Naive thymus-derived CD4-positive, alpha-beta T cell (primary cell): Measurements from ENCODE around the gene GABRQ. TPM values are rescaled to one million over a fixed set of nuclear protein-coding genes. Genes with fewer than 3 reads are reported as not detected.
"Not testable (repeated sequence)": the region's sequence is repeated elsewhere in the genome, so short reads cannot be mapped to it uniquely, and the experiment has no call there.

Experiments
- ATAC-seq: fragments of 150-1000 bp; cut with Tn5 transposase; 2 replicates; pipeline ENCODE4 v1.10.0; 2021; ENCODE audit warnings: mild to moderate bottlenecking, moderate library complexity
- CTCF ChIA-PET: fragments of 350-600 bp; sonication (Branson Sonifier 250); formaldehyde crosslinking; loops from one replicate; lab custom pipeline; 2021; ENCODE audit warnings: antibody characterized with exemption; lab: Charles Lee
- POLR2A ChIA-PET: fragments of 350-600 bp; sonication (Branson Sonifier 250); formaldehyde crosslinking; loops from one replicate; lab custom pipeline; 2021; ENCODE audit warnings: antibody characterized with exemption, inconsistent platforms; lab: Charles Lee
- DNase-seq, 9 donors: peaks; one replicate each; pipeline versions ENCODE4 v3.0.0 to v3.0.0-alpha.2; 2020 to 2022; ENCODE audit warnings: mixed read lengths in 1 of 9
- H3K27ac ChIP-seq: one replicate; pipeline ENCODE4 v1.7.0; 2013; ENCODE audit warnings: mild to moderate bottlenecking, low read depth, low read length, moderate library complexity
- H3K27me3 ChIP-seq, 2 donors: one replicate each; pipeline ENCODE4 v1.7.0; 2013; ENCODE audit warnings: low read length in 2 of 2, mild to moderate bottlenecking in 2 of 2, moderate library complexity in 2 of 2; ENCODE audit not compliant: control insufficient read depth in 2 of 2, insufficient read depth in 2 of 2
- H3K36me3 ChIP-seq, 3 experiments: 1 replicate in 2 of 3; 2 replicates in 1 of 3; pipeline ENCODE4 v1.7.0; 2013; ENCODE audit warnings: low read length in 3 of 3, mild to moderate bottlenecking in 3 of 3, moderate library complexity in 1 of 3; ENCODE audit not compliant: insufficient read depth in 3 of 3, control insufficient read depth in 2 of 3
- H3K4me1 ChIP-seq, 2 donors: one replicate each; pipeline ENCODE4 v1.7.0; 2013; ENCODE audit warnings: low read length in 2 of 2, mild to moderate bottlenecking in 2 of 2, moderate library complexity in 1 of 2; ENCODE audit not compliant: control insufficient read depth in 2 of 2, insufficient read depth in 2 of 2
- H3K4me3 ChIP-seq: 2 replicates; pipeline ENCODE4 v1.7.0; 2013; ENCODE audit warnings: mild to moderate bottlenecking, low read length
- H3K9me3 ChIP-seq, 3 experiments: 1 replicate in 2 of 3; 2 replicates in 1 of 3; pipeline ENCODE4 v1.7.0; 2013; ENCODE audit warnings: low read length in 3 of 3; ENCODE audit not compliant: control insufficient read depth in 2 of 3
- H3K27ac Mint-ChIP-seq, 9 donors: one replicate each; pipeline ENCODE4 v1.8.0; 2020 to 2022; ENCODE audit warnings: mixed read lengths in 9 of 9, mild to moderate bottlenecking in 8 of 9, moderate library complexity in 5 of 9, inconsistent platforms in 2 of 9
- H3K27me3 Mint-ChIP-seq, 5 donors: one replicate each; pipeline ENCODE4 v1.8.0; 2021 to 2022; ENCODE audit warnings: mixed read lengths in 5 of 5, mild to moderate bottlenecking in 1 of 5
- H3K36me3 Mint-ChIP-seq, 5 donors: one replicate each; pipeline ENCODE4 v1.8.0; 2020 to 2022; ENCODE audit warnings: mixed read lengths in 5 of 5, mild to moderate bottlenecking in 3 of 5, inconsistent platforms in 1 of 5
- H3K4me1 Mint-ChIP-seq, 7 donors: one replicate each; pipeline ENCODE4 v1.8.0; 2020 to 2022; ENCODE audit warnings: mixed read lengths in 7 of 7, mild to moderate bottlenecking in 3 of 7, inconsistent platforms in 1 of 7
- H3K4me3 Mint-ChIP-seq, 10 donors: one replicate each; pipeline ENCODE4 v1.8.0; 2020 to 2022; ENCODE audit warnings: mild to moderate bottlenecking in 10 of 10, mixed read lengths in 10 of 10, moderate library complexity in 6 of 10, inconsistent platforms in 2 of 10
- H3K9me3 Mint-ChIP-seq, 11 donors: one replicate each; pipeline ENCODE4 v1.8.0; 2020 to 2022; ENCODE audit warnings: mixed read lengths in 11 of 11, mild to moderate bottlenecking in 4 of 11, inconsistent platforms in 1 of 11, moderate library complexity in 1 of 11
- intact Hi-C, 2 donors: fragments of 100-400 bp; cut with micrococcal nuclease; formaldehyde crosslinking; loops; one replicate each; pipeline ENCODE4 v1.15.1; 2023
- polyA plus RNA-seq, 2 donors: library from polyadenylated mRNA; unstranded; fragments of 300-500 nt; fragmentation: Illumina TruSeq; gene quantifications; one replicate each; pipeline ENCODE4 v1.2.3, GENCODE V29; 2021
- total RNA-seq, 6 experiments: library from RNA in 5 of 6; stranded (reverse) in 5 of 6; gene quantifications; 1 replicate in 5 of 6; 2 replicates in 1 of 6; pipeline ENCODE4 v1.2.3 and lab custom pipeline; 2021 to 2026

GABRQ gene
- total and polyA plus RNA-seq, 7 experiments from 2014 or later, result 0.07 TPM; not detected in 6

DNA sequence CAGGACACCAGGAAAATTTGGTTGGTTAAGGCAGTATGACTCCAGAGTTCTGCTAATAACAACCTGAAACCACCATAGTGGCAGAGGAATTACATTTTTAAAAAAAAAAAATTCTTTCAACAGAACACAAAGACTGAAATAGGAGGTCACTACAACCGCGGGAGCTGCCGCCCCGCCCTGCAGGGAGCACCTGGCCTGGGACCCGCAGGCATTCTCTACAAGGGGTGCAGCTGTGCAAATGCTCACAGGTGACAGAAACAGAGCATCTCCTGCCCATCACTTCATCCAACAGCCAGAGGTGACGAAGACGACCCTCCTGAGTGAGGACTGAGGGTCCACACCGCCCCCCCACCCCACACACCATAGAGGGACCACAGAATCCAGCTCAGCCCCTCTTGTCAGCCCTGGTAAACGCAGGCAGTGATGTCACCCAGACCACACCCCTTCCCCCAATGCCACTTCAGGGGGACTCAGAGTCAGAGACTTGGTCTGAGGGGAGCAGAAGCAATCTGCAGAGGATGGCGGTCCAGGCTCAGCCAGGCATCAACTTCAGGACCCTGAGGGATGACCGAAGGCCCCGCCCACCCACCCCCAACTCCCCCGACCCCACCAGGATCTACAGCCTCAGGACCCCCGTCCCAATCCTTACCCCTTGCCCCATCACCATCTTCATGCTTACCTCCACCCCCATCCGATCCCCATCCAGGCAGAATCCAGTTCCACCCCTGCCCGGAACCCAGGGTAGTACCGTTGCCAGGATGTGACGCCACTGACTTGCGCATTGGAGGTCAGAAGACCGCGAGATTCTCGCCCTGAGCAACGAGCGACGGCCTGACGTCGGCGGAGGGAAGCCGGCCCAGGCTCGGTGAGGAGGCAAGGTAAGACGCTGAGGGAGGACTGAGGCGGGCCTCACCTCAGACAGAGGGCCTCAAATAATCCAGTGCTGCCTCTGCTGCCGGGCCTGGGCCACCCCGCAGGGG is 60.5 kb downstream of the GABRQ start, which contains the start of gene MAGEA3:
MAGEA3 (plus strand) TSS at position 843 of the 980 bp plus-strand sequence. CDS start 2,039 bp downstream, outside the sequence.
- H3K4me3 ChIP-seq, H3K27ac Mint-ChIP-seq, POLR2A ChIA-PET, H3K27ac ChIP-seq, H3K36me3 ChIP-seq, H3K4me3 Mint-ChIP-seq, H3K27me3 Mint-ChIP-seq, H3K27me3 ChIP-seq, intact Hi-C loops, H3K4me1 Mint-ChIP-seq, H3K9me3 Mint-ChIP-seq, H3K4me1 ChIP-seq, H3K36me3 Mint-ChIP-seq, H3K9me3 ChIP-seq, CTCF ChIA-PET, DNase-seq, ATAC-seq: not testable (repeated sequence)

DNA sequence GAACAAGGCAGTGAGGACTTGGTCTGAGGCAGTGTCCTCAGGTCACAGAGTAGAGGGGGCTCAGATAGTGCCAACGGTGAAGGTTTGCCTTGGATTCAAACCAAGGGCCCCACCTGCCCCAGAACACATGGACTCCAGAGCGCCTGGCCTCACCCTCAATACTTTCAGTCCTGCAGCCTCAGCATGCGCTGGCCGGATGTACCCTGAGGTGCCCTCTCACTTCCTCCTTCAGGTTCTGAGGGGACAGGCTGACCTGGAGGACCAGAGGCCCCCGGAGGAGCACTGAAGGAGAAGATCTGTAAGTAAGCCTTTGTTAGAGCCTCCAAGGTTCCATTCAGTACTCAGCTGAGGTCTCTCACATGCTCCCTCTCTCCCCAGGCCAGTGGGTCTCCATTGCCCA is 62.7 kb downstream of the GABRQ start:
- ATAC-seq, result not testable (repeated sequence)

DNA sequence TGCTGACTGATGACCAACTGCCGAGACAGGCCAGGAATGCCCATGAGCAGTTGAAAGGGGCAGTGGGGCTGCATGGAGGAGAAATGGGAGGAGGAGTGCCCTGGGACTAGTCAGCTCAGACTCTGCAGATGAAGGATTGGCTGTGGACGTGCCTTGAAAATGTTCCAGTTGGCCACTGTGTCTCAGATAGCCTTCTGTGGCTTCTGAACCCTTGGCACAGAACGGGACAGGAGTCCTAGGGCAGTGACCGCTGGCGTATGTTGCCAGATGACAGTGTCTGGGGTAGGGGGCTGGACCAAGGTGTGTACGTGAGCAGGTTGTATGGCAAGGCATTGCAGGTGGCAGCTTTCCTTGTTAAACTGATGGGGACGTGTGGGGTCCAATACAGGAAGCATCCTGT is 68.8 kb downstream of the GABRQ start:
- H3K4me1 ChIP-seq, H3K36me3 ChIP-seq, H3K27me3 Mint-ChIP-seq, CTCF ChIA-PET, intact Hi-C loops, DNase-seq, H3K27ac Mint-ChIP-seq, ATAC-seq, H3K4me3 Mint-ChIP-seq, H3K36me3 Mint-ChIP-seq, H3K4me1 Mint-ChIP-seq, H3K9me3 Mint-ChIP-seq, H3K4me3 ChIP-seq, POLR2A ChIA-PET, H3K9me3 ChIP-seq, H3K27me3 ChIP-seq, H3K27ac ChIP-seq: not testable (repeated sequence)

More for the DNA sequence above, 62.7 kb downstream of the GABRQ start:
- H3K4me3 ChIP-seq, H3K27ac ChIP-seq, intact Hi-C loops, H3K27ac Mint-ChIP-seq, H3K27me3 ChIP-seq, DNase-seq, CTCF ChIA-PET, H3K4me1 ChIP-seq, H3K36me3 Mint-ChIP-seq, H3K9me3 Mint-ChIP-seq, H3K4me3 Mint-ChIP-seq, POLR2A ChIA-PET, H3K4me1 Mint-ChIP-seq, H3K27me3 Mint-ChIP-seq, H3K36me3 ChIP-seq, H3K9me3 ChIP-seq: not testable (repeated sequence)

Other genes starting within 250 kb of the GABRQ start
- gene GABRA3, start 186.6 kb upstream of the GABRQ start, total RNA-seq, result not detected
- gene GABRA3, start 186.6 kb upstream of the GABRQ start, polyA plus RNA-seq, result not detected
- gene MAGEA3, start 60.9 kb downstream of the GABRQ start, total RNA-seq, result not detected
- not detected for gene MAGEA3, start 60.9 kb downstream of the GABRQ start, polyA plus RNA-seq
- gene CSAG2, start 71.4 kb downstream of the GABRQ start, total RNA-seq, result not detected
- gene CSAG2, start 71.4 kb downstream of the GABRQ start, polyA plus RNA-seq, result not detected
- gene MAGEA2B, start 76.7 kb downstream of the GABRQ start, total RNA-seq, result not detected
- gene MAGEA2B, start 76.7 kb downstream of the GABRQ start, polyA plus RNA-seq, result not detected
- not detected for gene CSAG1, start 95.8 kb downstream of the GABRQ start, total RNA-seq
- not detected for gene CSAG1, start 95.8 kb downstream of the GABRQ start, polyA plus RNA-seq
- not detected for gene MAGEA12, start 95.9 kb downstream of the GABRQ start, total RNA-seq
- gene MAGEA12, start 95.9 kb downstream of the GABRQ start, polyA plus RNA-seq, result not detected
- gene MAGEA2, start 115.9 kb downstream of the GABRQ start, total RNA-seq, result not detected
- gene MAGEA2, start 115.9 kb downstream of the GABRQ start, polyA plus RNA-seq, result not detected
- gene CSAG3, start 121.3 kb downstream of the GABRQ start, total RNA-seq, result 1 to 10 TPM in 1 of 5 experiments, not detected in 4; 8.3 TPM
- gene CSAG3, start 121.3 kb downstream of the GABRQ start, polyA plus RNA-seq, result not detected
- gene MAGEA6, start 131.8 kb downstream of the GABRQ start, total RNA-seq, result not detected
- gene MAGEA6, start 131.8 kb downstream of the GABRQ start, polyA plus RNA-seq, result not detected
- 10 to 100 TPM in 1 of 5 experiments, 1 to 10 TPM in 4; 7.0 to 10.9 (median 7.6) TPM for gene CETN2, start 192.9 kb downstream of the GABRQ start, total RNA-seq
- gene CETN2, start 192.9 kb downstream of the GABRQ start, polyA plus RNA-seq, result 10 to 100 TPM; 27.0 to 28.2 TPM
- gene NSDHL, start 193.2 kb downstream of the GABRQ start, total RNA-seq, result 10 to 100 TPM in 1 of 5 experiments, 1 to 10 TPM in 4; 3.3 to 13.9 (median 7.2) TPM
- gene NSDHL, start 193.2 kb downstream of the GABRQ start, polyA plus RNA-seq, result 10 to 100 TPM; 11.3 to 14.6 TPM